ENCODE results near the gene BATF.

GRCh38 chr14:75525969-75526368 is 3.7 kb downstream of the BATF start:
- TF ChIP-seq FOXP2 (optimal IDR thresholded peaks at IDR 0.05; ENCODE audit: control extremely low read depth, extremely low read length, insufficient read depth) (no peak), EZH2 (IDR thresholded peaks at IDR 0.05) (no peak), POLR2AphosphoS5 (IDR thresholded peaks at IDR 0.05; ENCODE audit: borderline replicate concordance, low read depth, low read length) (no peak)

Data from SK-N-MC (cell line).